ENCODE measurements around the gene TAF10.

TAF10 gene

GRCh38 chr11:6576471-6577373 lies 35.3 kb downstream of the TAF10 start:
- no peak for FAIRE-seq

- no peak for FAIRE-seq
These were observed 37.0 kb downstream of the TAF10 start for GRCh38 chr11:6574816-6575715.

GRCh38 chr11:6572215-6572614 lies 39.8 kb downstream of the TAF10 start:
- FAIRE-seq = no peak

GRCh38 chr11:6571434-6572008 lies 40.5 kb downstream of the TAF10 start:
- FAIRE-seq = no peak

- no peak for FAIRE-seq
These were observed 41.2 kb downstream of the TAF10 start for GRCh38 chr11:6570691-6571427.

- FAIRE-seq = no peak
These were observed 42.3 kb downstream of the TAF10 start for GRCh38 chr11:6569706-6570105.

GRCh38 chr11:6568191-6568918 lies 43.7 kb downstream of the TAF10 start:
- no peak for FAIRE-seq

GRCh38 chr11:6567371-6567745 lies 44.7 kb downstream of the TAF10 start:
- no peak for FAIRE-seq

GRCh38 chr11:6566704-6567370 lies 45.2 kb downstream of the TAF10 start:
- FAIRE-seq = no peak

- no peak for FAIRE-seq
These were observed 45.9 kb downstream of the TAF10 start for GRCh38 chr11:6565988-6566703.

- FAIRE-seq = no peak
These were observed 46.7 kb downstream of the TAF10 start for GRCh38 chr11:6565325-6565724.

- FAIRE-seq = no peak
These were observed 48.3 kb downstream of the TAF10 start for GRCh38 chr11:6563667-6564066.

- no peak for FAIRE-seq
These were observed 48.8 kb downstream of the TAF10 start for GRCh38 chr11:6563121-6563619.

- FAIRE-seq = no peak
These were observed 50.7 kb downstream of the TAF10 start for GRCh38 chr11:6561288-6561687.
